ENCODE results near the gene EML5. TPM values are rescaled to one million over a fixed set of nuclear protein-coding genes. Genes with fewer than 3 reads are reported as not detected.

EML5 gene
- total and polyA plus RNA-seq, 2 of the 13 experiments (the other 11 are each of a cell fraction or from before 2014, with no cell fraction given) = 0.11 TPM; not detected in 1

GRCh38 chr14:88668448-88669116 lies 124.2 kb downstream of the EML5 start:
- H3K4me1 ChIP-seq (ENCODE audit: insufficient read depth, low read length) = peaks cover 19% of the 10 kb centered on the region
- 80% methylated on average over 3 of the region's 3 CpGs for WGBS (ENCODE audit: low lambda C conversion rate)
- no peaks in the 10 kb centered on the region for H3K9me3 ChIP-seq (ENCODE audit: low read length)
- H2AFZ ChIP-seq (ENCODE audit: low read length) = no peak overlapping the region
- DNase-seq (ENCODE audit: low spot score) (no peak), ATAC-seq (no peak; the same call in 2 of the 3 replicates), FAIRE-seq (no peak)
- H3K4me2 ChIP-seq (ENCODE audit: low read depth, low read length) = peak overlapping the region; percentile 60
- H3K27me3 ChIP-seq (ENCODE audit: control insufficient read depth in 1 of 2, insufficient read depth in 2 of 2, low read length in 2 of 2) = no peaks in the 10 kb centered on the region
- intact Hi-C loops (cut with micrococcal nuclease; ENCODE audit: unreplicated experiment) = no loop called here
- H3K79me2 ChIP-seq (ENCODE audit: insufficient read depth, low read length) = no peaks in the 10 kb centered on the region
- no peaks in the 10 kb centered on the region for H3K36me3 ChIP-seq (replicated peaks in 1 of 2; ENCODE audit: control insufficient read depth in 1 of 2, insufficient read depth in 2 of 2, low read length in 2 of 2)
- no peak overlapping the region for H3K4me3 ChIP-seq (replicated peaks in 1 of 3; ENCODE audit: insufficient read depth in 1 of 3, low read depth in 2 of 3, low read length in 3 of 3)
- CTCF ChIA-PET (ENCODE audit: low intra/inter-chr PET ratio, low total read pairs) = interaction anchor here (1.6 kb wide), 1 partner anchor 344 kb away, joined by 11 read pairs; no protein-coding TSS in a partner anchor
- POLR2A ChIA-PET = no interaction called here
- H3K9ac ChIP-seq (ENCODE audit: insufficient read depth, low read depth, low read length) = no peak overlapping the region
- BruUV-seq (replicated peaks) = no TSS peak
- no peak overlapping the region for H3K27ac ChIP-seq (ENCODE audit: extremely low read length, insufficient read depth, low read length)
- in situ Hi-C loops (cut with HindIII; ENCODE audit: extremely low pct_ligation_motif_present, low pct_unique_long_range_greater_than_20kb) = loop anchor here (10.0 kb wide), 1 partner anchor 346 kb away; no protein-coding TSS in a partner anchor
- H4K20me1 ChIP-seq (ENCODE audit: insufficient read depth, low read length) = no peaks in the 10 kb centered on the region
- TF ChIP-seq BRCA1 (CRISPR knock-in tag; IDR thresholded peaks at IDR 0.05) (no peak), RNF2 (conservative IDR thresholded peaks at IDR 0.05; ENCODE audit: low read depth) (no peak), PBX2 (CRISPR knock-in tag; IDR thresholded peaks at IDR 0.05) (no peak), ZNF431 (CRISPR knock-in tag; IDR thresholded peaks at IDR 0.05; ENCODE audit: borderline replicate concordance, low read depth) (no peak), EED (CRISPR knock-in tag; IDR thresholded peaks at IDR 0.05) (no peak), PHF5A (CRISPR knock-in tag; IDR thresholded peaks at IDR 0.05; ENCODE audit: low read depth, unreplicated experiment) (no peak), PLSCR1 (CRISPR knock-in tag; IDR thresholded peaks at IDR 0.05; ENCODE audit: borderline replicate concordance) (no peak), PPARG (CRISPR knock-in tag; conservative IDR thresholded peaks at IDR 0.05) (no peak), AHR (CRISPR knock-in tag; IDR thresholded peaks at IDR 0.05) (no peak)
- TF ChIP-seq, protein P1, sequence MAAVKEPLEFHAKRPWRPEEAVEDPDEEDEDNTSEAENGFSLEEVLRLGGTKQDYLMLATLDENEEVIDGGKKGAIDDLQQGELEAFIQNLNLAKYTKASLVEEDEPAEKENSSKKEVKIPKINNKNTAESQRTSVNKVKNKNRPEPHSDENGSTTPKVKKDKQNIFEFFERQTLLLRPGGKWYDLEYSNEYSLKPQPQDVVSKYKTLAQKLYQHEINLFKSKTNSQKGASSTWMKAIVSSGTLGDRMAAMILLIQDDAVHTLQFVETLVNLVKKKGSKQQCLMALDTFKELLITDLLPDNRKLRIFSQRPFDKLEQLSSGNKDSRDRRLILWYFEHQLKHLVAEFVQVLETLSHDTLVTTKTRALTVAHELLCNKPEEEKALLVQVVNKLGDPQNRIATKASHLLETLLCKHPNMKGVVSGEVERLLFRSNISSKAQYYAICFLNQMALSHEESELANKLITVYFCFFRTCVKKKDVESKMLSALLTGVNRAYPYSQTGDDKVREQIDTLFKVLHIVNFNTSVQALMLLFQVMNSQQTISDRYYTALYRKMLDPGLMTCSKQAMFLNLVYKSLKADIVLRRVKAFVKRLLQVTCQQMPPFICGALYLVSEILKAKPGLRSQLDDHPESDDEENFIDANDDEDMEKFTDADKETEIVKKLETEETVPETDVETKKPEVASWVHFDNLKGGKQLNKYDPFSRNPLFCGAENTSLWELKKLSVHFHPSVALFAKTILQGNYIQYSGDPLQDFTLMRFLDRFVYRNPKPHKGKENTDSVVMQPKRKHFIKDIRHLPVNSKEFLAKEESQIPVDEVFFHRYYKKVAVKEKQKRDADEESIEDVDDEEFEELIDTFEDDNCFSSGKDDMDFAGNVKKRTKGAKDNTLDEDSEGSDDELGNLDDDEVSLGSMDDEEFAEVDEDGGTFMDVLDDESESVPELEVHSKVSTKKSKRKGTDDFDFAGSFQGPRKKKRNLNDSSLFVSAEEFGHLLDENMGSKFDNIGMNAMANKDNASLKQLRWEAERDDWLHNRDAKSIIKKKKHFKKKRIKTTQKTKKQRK (IDR thresholded peaks at IDR 0.05; ENCODE audit: low read length) = no peak
